KOPT-K1 (cell line): Measurements from ENCODE around the gene TGM3.

Source experiments
- H3K27ac ChIP-seq: fragments of 200-600 bp; sonication (generic); 2 replicates; pipeline ENCODE4 v1.5.1; 2016; ENCODE audit warnings: antibody characterized with exemption, mild to moderate bottlenecking, low read depth, low read length; ENCODE audit not compliant: poor library complexity, severe bottlenecking
- H3K36me3 ChIP-seq: fragments of 200-600 bp; sonication (generic); 2 replicates; pipeline ENCODE4 v1.5.1; 2017; ENCODE audit warnings: antibody characterized with exemption, mild to moderate bottlenecking, low read length, moderate library complexity; ENCODE audit not compliant: insufficient read depth
- H3K9me3 ChIP-seq: fragments of 200-600 bp; sonication (generic); 2 replicates; pipeline ENCODE4 v1.5.1; 2017; ENCODE audit warnings: antibody characterized with exemption, low read length, mild to moderate bottlenecking; ENCODE audit not compliant: insufficient read depth, poor library complexity, severe bottlenecking

TGM3 gene

DNA sequence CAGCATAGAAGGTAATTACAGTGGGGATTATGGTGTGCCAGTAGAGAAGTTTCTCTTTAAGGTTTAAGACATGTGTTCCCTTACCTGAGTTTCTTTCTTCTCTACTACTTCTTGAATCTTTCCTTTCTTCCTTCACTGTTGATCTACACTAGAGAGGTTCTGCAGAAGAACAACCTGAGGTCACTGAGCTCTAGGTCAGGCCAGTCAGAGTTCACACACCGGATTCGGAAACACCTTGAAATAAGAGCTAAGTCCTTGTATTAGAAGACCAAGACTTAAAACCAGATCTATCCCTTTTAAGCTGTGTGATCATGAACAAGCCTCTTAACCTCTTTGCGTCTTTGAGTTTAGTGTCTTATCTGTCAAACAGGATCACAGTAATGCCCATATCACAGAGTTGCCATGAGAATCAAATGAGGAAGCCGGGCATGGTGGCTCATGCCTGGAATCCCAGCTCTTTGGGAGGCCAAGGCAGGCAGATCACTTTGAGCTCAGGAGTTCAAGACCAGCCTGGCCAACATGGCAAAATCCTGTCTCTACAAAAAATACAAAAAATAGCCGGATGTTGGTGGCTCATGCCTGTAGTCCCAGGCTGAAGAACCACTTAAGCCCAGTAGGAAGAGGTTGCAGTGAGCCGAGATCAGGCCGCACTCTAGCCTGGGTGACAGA is 22.0 kb upstream of the TGM3 start:
- Histone ChIP-seq H3K9me3 (no peaks in the 10 kb centered on the region), H3K36me3 (no peaks in the 10 kb centered on the region), H3K27ac (no peak overlapping the region)

GRCh38 chr20:2276015-2276414 is 19.8 kb upstream of the TGM3 start:
- Histone ChIP-seq H3K9me3 (no peaks in the 10 kb centered on the region), H3K27ac (no peak overlapping the region), H3K36me3 (no peaks in the 10 kb centered on the region)

DNA sequence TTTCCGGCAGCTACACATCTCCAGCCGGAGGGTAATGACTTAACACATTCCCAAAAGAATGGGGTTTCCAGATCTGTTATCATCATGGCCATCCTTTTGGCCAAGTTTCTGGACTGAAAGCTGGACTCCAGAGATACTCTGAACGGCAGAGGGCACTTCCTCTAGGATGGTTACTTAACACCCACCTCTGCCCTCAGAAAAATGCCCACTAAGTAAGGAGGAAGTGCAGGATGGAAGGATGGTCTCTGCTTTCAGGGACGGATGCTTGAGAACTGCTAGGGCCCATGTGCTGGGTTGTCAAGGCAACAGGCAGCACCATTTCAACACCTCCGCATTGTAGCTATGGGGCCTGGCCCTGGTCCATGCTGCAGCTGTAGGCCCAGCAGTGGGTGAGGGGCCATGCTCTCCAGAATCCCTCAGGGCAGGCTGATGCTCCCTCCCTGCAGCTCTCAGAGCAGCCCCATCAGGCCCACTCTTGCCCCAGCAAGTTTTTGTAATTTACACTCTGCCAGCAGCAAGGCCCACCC is 16.5 kb upstream of the TGM3 start:
- Histone ChIP-seq H3K27ac (no peak overlapping the region), H3K9me3 (no peaks in the 10 kb centered on the region), H3K36me3 (no peaks in the 10 kb centered on the region)

DNA sequence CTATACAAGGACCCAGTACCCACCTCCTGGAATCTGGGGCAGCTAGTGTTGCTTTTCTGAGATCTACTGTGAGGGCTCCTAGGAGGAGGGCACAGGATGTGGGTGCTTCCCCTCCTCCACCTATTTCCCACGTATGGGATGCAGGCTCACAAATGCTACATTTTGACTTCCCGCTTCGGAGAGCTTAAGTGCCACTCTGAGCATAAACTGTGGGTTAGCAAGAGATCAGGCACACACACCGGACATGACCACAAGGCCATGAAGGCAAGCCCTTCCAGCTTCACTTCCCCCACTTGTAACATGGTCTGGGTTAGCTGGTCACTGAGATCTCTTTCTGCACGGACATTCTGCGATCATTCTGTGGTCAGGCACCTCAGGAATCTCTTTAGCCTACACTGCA is 15.7 kb upstream of the TGM3 start:
- Histone ChIP-seq H3K9me3 (no peaks in the 10 kb centered on the region), H3K36me3 (no peaks in the 10 kb centered on the region), H3K27ac (no peak overlapping the region)

DNA sequence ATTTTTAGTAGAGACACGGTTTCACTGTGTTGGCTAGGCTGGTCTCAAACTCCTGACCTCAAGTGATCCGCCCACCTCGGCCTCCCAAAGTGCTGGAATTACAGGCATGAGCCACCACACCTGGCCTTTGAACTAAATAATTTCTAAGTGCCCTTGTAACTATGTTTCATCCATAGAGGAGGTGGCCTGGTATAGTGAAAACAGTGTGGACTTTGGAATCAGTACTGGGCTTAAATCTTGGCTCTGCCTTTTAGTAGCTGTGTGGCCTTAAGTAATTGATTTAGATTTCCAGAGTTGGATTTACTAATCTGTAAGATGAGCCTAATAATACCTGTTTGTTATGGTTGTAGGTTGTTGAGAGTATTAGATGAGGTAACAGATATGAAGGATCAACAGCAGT is 14.2 kb upstream of the TGM3 start:
- Histone ChIP-seq H3K27ac (no peak overlapping the region), H3K36me3 (no peaks in the 10 kb centered on the region), H3K9me3 (no peaks in the 10 kb centered on the region)

- Histone ChIP-seq H3K36me3 (no peaks in the 10 kb centered on the region), H3K9me3 (no peaks in the 10 kb centered on the region), H3K27ac (no peak overlapping the region)
Observed at GRCh38 chr20:2282181-2282580, 13.6 kb upstream of the TGM3 start.

DNA sequence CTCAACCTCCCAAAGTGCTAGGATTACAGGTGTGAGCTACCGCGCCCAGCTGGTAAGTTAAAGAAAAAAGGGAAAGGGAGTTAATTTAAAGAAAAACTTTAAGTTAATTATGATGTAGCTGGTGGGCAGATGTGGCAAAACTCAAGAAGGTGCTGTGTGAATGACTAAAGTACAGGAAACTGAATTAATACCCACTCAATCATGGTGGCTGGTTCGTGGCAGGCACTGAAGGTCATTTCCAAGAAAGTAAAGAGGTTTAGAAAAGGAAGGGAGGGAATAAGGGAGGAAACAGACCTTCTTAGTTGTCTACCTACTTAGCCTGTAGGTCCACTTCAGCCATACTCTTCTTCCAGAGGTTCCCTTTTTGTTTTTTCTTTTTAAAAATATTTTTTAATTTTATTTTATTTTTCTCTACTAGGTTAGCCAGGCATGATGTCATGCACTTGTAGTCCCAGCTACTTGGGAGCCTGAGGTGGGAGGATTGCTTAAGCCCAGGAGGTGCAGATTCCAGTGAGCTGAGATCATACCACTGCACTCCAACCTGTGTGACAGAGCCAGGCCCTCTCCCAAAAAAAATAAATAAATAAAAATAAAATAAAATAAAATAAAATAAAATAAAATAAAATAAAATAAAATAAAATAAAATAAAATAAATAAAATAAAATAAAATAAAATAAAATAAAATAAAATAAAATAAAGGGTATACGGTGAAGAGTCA is 11.9 kb upstream of the TGM3 start:
- H3K27ac ChIP-seq, result no peak overlapping the region
- H3K36me3 ChIP-seq, result no peaks in the 10 kb centered on the region
- no peaks in the 10 kb centered on the region for H3K9me3 ChIP-seq

GRCh38 chr20:2285193-2285592 is 10.6 kb upstream of the TGM3 start:
- H3K27ac ChIP-seq, result no peak overlapping the region

GRCh38 chr20:2285613-2286012 is 10.2 kb upstream of the TGM3 start:
- no peaks in the 10 kb centered on the region for H3K36me3 ChIP-seq
- no peaks in the 10 kb centered on the region for H3K9me3 ChIP-seq
- no peak overlapping the region for H3K27ac ChIP-seq

More at GRCh38 chr20:2285193-2285592, 10.6 kb upstream of the TGM3 start:
- H3K9me3 ChIP-seq, result no peaks in the 10 kb centered on the region
- no peaks in the 10 kb centered on the region for H3K36me3 ChIP-seq

- Histone ChIP-seq H3K9me3 (no peaks in the 10 kb centered on the region), H3K36me3 (no peaks in the 10 kb centered on the region), H3K27ac (no peak overlapping the region)
Observed at GRCh38 chr20:2287504-2287903, 8.3 kb upstream of the TGM3 start.

- H3K9me3 ChIP-seq, result no peaks in the 10 kb centered on the region
- H3K27ac ChIP-seq, result no peak overlapping the region
- H3K36me3 ChIP-seq, result no peaks in the 10 kb centered on the region
Observed at GRCh38 chr20:2289475-2289874, 6.3 kb upstream of the TGM3 start.

- Histone ChIP-seq H3K9me3 (no peaks in the 10 kb centered on the region), H3K36me3 (no peaks in the 10 kb centered on the region), H3K27ac (no peak overlapping the region)
Observed at GRCh38 chr20:2290486-2290885, 5.3 kb upstream of the TGM3 start.

DNA sequence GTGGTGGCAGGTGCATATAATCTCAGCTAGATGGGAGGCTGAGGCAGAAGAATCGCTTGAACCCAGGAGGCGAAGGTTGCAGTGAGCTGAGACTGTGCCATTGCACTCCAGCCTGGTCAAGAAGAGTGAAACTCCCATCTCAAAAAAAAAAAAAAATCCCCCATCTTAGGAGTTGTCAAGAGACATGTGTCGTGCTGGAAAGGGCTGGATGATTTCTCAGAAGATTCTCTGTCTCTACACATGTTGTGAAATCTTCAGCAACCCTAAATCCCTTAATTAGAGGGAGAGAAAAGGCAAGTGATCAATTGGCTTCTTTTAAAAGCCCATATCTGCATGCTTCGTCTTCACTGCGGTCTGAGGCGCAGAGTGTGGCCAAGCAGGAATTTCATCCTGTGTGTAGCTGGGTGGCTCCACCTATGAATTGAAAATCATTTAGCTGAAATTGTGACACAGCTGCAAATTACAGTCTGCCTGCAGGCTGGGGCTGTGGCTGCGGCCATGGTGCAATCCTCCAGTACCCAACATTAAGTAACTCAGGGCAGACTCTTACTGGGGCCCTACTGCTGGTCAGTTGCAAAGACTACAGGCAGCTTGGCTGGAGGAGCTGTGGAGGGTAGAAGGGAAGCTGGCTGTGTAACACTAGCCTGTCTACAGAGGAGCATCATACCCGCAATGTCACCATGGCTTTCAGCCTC is 3.2 kb upstream of the TGM3 start:
- Histone ChIP-seq H3K36me3 (no peaks in the 10 kb centered on the region), H3K9me3 (no peaks in the 10 kb centered on the region), H3K27ac (no peak overlapping the region)

DNA sequence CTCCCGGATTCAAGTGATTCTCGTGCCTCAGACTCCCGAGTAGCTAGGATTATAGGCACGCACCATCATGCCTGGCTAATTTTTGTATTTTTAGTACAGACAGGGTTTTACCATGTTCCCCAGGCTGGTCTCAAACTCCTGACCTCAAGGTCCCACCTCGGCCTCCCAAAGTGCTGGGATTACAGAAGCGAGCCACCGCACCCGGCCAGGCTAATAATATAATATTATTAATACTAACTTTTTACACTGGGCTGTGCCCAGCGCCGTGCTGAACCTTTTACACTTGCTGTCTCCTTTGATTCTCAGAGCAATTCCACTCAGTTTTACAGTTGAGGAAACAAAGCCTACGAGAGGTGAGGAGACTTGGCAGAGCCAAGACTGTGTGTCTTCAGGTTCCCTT is 2.3 kb upstream of the TGM3 start:
- Histone ChIP-seq H3K27ac (no peak overlapping the region), H3K36me3 (no peaks in the 10 kb centered on the region)

GRCh38 chr20:2293971-2294370 is 1.8 kb upstream of the TGM3 start:
- Histone ChIP-seq H3K27ac (no peak overlapping the region), H3K36me3 (no peaks in the 10 kb centered on the region), H3K9me3 (no peaks in the 10 kb centered on the region)

More for the DNA sequence above, 2.3 kb upstream of the TGM3 start:
- H3K9me3 ChIP-seq, result no peaks in the 10 kb centered on the region
